ENCODE results near the gene SNX10. TPM values are rescaled to one million over a fixed set of nuclear protein-coding genes. Genes with fewer than 3 reads are reported as not detected.

SNX10 gene
- total and polyA plus RNA-seq, 2 donors, result 3.7 to 7.1 TPM

GRCh38 chr7:26423436-26423835, 131.8 kb downstream of the SNX10 start:
- Histone ChIP-seq H3K4me3 (ENCODE audit: low read depth, low read length) (no peak overlapping the region), H3K4me1 (ENCODE audit: insufficient read depth) (no peaks in the 10 kb centered on the region), H3K27ac (ENCODE audit: low read depth) (no peak overlapping the region), H3K36me3 (ENCODE audit: insufficient read depth) (no peaks in the 10 kb centered on the region)
- DNase-seq (ENCODE audit: extremely low spot score), result no peak
- 92% methylated on average over 1 of the region's 1 CpG for WGBS

Other genes starting within 250 kb of the SNX10 start
- gene NFE2L3, start 139.7 kb upstream of the SNX10 start, total RNA-seq, result 2.4 TPM
- 2.7 TPM for gene NFE2L3, start 139.7 kb upstream of the SNX10 start, polyA plus RNA-seq
- 186 TPM for gene HNRNPA2B1, start 91.1 kb upstream of the SNX10 start, total RNA-seq
- gene HNRNPA2B1, start 91.1 kb upstream of the SNX10 start, polyA plus RNA-seq, result 496 TPM
- 134 TPM for gene CBX3, start 90.1 kb upstream of the SNX10 start, total RNA-seq
- 79.6 TPM for gene CBX3, start 90.1 kb upstream of the SNX10 start, polyA plus RNA-seq